Ovary (tissue), 3 donors: ENCODE data around the gene YJEFN3.

ENCODE experiments used
- POLR2A ChIP-seq: fragments of 450-650 bp; IDR thresholded peaks from one replicate; pipeline ENCODE4 v1.6.1; 2017; ENCODE audit warnings: antibody characterized with exemption, mild to moderate bottlenecking, moderate library complexity
- TF ChIP-seq, protein P1 (sequence below), 3 donors: fragments of 450-650 bp in 2 of 3; fragments of 200-600 bp in 1 of 3; IDR thresholded peaks; one replicate each; pipeline versions ENCODE4 v1.5.1 to v1.8.0; 2016 to 2022; ENCODE audit warnings: antibody characterized with exemption in 3 of 3, mild to moderate bottlenecking in 1 of 3
- donor health status: DM: no; HTN: no; CAD: no.

DNA sequence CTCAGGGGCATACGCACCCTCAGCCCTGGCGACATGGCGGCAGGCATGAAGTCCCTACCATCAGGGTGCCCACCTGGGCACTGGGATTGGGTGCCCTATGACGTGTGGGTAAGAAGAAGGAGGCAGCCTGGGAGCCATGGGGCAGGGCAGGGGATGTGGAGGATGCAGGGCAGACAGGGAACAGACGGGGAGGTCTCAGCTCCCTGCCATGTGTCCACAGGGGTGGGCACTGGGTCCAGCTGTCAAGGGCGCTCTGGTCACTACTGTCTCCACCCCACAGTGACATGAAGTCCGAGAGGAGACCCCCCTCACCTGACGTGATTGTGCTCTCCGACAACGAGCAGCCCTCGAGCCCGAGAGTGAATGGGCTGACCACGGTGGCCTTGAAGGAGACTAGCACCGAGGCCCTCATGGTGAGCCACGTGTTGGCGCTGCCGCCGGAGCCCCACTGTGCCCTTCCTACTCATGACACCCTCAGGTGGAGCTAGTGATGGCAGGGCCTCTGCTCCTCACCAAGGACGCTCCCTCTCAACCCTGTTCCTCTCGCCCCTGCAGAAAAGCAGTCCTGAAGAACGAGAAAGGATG, 36.6 kb upstream of the YJEFN3 start:
- TF ChIP-seq, protein P1, sequence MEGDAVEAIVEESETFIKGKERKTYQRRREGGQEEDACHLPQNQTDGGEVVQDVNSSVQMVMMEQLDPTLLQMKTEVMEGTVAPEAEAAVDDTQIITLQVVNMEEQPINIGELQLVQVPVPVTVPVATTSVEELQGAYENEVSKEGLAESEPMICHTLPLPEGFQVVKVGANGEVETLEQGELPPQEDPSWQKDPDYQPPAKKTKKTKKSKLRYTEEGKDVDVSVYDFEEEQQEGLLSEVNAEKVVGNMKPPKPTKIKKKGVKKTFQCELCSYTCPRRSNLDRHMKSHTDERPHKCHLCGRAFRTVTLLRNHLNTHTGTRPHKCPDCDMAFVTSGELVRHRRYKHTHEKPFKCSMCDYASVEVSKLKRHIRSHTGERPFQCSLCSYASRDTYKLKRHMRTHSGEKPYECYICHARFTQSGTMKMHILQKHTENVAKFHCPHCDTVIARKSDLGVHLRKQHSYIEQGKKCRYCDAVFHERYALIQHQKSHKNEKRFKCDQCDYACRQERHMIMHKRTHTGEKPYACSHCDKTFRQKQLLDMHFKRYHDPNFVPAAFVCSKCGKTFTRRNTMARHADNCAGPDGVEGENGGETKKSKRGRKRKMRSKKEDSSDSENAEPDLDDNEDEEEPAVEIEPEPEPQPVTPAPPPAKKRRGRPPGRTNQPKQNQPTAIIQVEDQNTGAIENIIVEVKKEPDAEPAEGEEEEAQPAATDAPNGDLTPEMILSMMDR (IDR thresholded peaks at IDR 0.05), result no peak
- no peak for TF ChIP-seq POLR2A
